OCI-LY3 (cell line): ENCODE results near the gene C7orf57.

ENCODE experiments used
- H2AFZ ChIP-seq: fragments of 200-600, 300-600 bp; shearing (Covaris generic); 2 replicates; pipeline ENCODE4 v1.6.0; 2014; ENCODE audit warnings: antibody characterized with exemption, low read depth, low read length
- H3K27ac ChIP-seq: fragments of 200-600, 300-600 bp; sonication (generic); 2 replicates; pipeline ENCODE4 v1.5.1; 2014; ENCODE audit warnings: mild to moderate bottlenecking, low read length, moderate library complexity, mixed read lengths
- H3K27me3 ChIP-seq: fragments of 200-600, 300-600 bp; sonication (generic); 2 replicates; pipeline ENCODE4 v1.6.1; 2014; ENCODE audit warnings: low read depth, low read length, mixed read lengths
- H3K36me3 ChIP-seq: fragments of 200-600, 300-600 bp; sonication (generic); replicated peaks from 2 replicates; pipeline ENCODE3; 2014; ENCODE audit warnings: low read depth, low read length, mixed read lengths
- H3K4me1 ChIP-seq: fragments of 300-600, 200-600 bp; sonication (generic); 2 replicates; pipeline ENCODE4 v1.6.1; 2014; ENCODE audit warnings: low read length, mixed read lengths
- H3K4me2 ChIP-seq: fragments of 200-600, 300-600 bp; sonication (generic); 2 replicates; pipeline ENCODE4 v1.6.1; 2014; ENCODE audit warnings: low read length, mixed read lengths
- H3K4me3 ChIP-seq: fragments of 300-600, 200-600 bp; sonication (generic); 2 replicates; pipeline ENCODE4 v1.5.1; 2014; ENCODE audit warnings: antibody characterized with exemption, mild to moderate bottlenecking, low read length, moderate library complexity
- H3K79me2 ChIP-seq: fragments of 300-600, 200-600 bp; shearing (Covaris generic); 2 replicates; pipeline ENCODE4 v1.6.1; 2014; ENCODE audit warnings: mild to moderate bottlenecking, low read length, mixed read lengths
- H3K9ac ChIP-seq: fragments of 300-600, 200-600 bp; shearing (Covaris generic); 2 replicates; pipeline ENCODE4 v1.6.0; 2014; ENCODE audit warnings: mild to moderate bottlenecking, low read length, moderate library complexity
- H3K9me3 ChIP-seq: fragments of 200-600, 300-600 bp; shearing (Covaris generic); 2 replicates; pipeline ENCODE4 v1.6.1; 2014; ENCODE audit warnings: low read length, mixed read lengths; ENCODE audit not compliant: insufficient read depth
- H4K20me1 ChIP-seq: fragments of 200-600, 300-600 bp; sonication (generic); 2 replicates; pipeline ENCODE4 v1.6.1; 2016; ENCODE audit warnings: low read length, mixed read lengths; ENCODE audit not compliant: insufficient read depth
- EZH2phosphoT487 ChIP-seq: fragments of 200-600 bp; shearing (Covaris generic); IDR thresholded peaks from 2 replicates; pipeline ENCODE4 v1.6.1; 2018; ENCODE audit warnings: antibody characterized with exemption, mixed run types, low read depth
- TF ChIP-seq, protein P1 (sequence below): fragments of 200-600, 300-600 bp; sonication (generic); IDR thresholded peaks from 2 replicates; pipeline ENCODE4 v1.5.1; 2014; ENCODE audit warnings: antibody characterized with exemption, low read length, low read depth

The C7orf57 gene

DNA sequence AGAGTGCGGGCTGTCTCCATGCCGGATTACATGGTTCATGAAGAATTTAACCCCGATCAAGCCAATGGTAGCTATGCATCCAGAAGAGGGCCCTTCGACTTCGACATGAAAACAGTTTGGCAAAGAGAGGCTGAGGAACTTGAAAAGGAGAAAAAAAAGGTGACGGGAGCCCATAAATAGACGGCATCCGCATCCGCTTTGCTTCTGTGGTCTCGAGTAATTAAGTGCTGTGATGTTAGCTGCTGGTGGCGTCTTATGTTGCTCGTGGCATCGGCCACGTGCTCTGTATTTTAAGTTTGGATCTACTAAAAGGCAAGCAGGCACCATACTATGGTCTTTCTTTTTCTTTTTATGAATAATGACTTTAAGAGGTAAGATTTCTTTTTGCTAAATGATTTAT is 11.1 kb downstream of the C7orf57 start:
- peaks cover 6% of the 10 kb centered on the region; the same call in 1 of the 2 replicates for H3K27me3 ChIP-seq
- no peaks in the 10 kb centered on the region for H3K36me3 ChIP-seq
- H3K9me3 ChIP-seq: no peaks in the 10 kb centered on the region
- no peak overlapping the region for H3K9ac ChIP-seq
- H3K79me2 ChIP-seq: no peaks in the 10 kb centered on the region
- no peak overlapping the region for H3K27ac ChIP-seq
- no peak overlapping the region for H3K4me3 ChIP-seq
- H2AFZ ChIP-seq: no peak overlapping the region
- no peaks in the 10 kb centered on the region for H4K20me1 ChIP-seq
- no peak overlapping the region for H3K4me2 ChIP-seq
- no peaks in the 10 kb centered on the region for H3K4me1 ChIP-seq
- TF ChIP-seq, protein P1, sequence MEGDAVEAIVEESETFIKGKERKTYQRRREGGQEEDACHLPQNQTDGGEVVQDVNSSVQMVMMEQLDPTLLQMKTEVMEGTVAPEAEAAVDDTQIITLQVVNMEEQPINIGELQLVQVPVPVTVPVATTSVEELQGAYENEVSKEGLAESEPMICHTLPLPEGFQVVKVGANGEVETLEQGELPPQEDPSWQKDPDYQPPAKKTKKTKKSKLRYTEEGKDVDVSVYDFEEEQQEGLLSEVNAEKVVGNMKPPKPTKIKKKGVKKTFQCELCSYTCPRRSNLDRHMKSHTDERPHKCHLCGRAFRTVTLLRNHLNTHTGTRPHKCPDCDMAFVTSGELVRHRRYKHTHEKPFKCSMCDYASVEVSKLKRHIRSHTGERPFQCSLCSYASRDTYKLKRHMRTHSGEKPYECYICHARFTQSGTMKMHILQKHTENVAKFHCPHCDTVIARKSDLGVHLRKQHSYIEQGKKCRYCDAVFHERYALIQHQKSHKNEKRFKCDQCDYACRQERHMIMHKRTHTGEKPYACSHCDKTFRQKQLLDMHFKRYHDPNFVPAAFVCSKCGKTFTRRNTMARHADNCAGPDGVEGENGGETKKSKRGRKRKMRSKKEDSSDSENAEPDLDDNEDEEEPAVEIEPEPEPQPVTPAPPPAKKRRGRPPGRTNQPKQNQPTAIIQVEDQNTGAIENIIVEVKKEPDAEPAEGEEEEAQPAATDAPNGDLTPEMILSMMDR: no peak
- TF ChIP-seq EZH2phosphoT487: no peak

DNA sequence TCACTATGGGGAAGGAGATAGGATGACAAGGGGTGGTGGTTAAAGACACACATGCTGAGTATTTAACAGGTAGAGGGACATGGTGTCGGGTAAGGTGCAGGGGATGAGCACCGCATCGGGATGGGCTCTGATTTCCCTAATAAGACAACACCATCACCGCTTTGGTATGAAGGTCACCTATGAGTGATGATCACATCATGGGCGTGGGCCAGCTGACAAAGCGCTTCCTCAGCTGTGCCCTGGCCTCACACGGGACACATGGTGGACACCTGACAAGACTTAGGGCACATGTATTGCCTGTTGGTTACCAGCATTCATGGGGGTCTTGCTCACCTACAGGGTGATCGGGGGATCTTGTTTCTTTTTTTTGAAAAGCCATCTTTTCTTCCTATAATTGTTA is 12.8 kb downstream of the C7orf57 start:
- TF ChIP-seq, protein P1: no peak
- TF ChIP-seq EZH2phosphoT487: no peak
- Histone ChIP-seq H2AFZ (no peak overlapping the region), H3K4me3 (no peak overlapping the region), H3K9ac (no peak overlapping the region), H3K27me3 (peaks cover 6% of the 10 kb centered on the region; the same call in 1 of the 2 replicates), H3K27ac (no peak overlapping the region), H3K4me1 (peaks cover 9% of the 10 kb centered on the region), H3K79me2 (no peaks in the 10 kb centered on the region), H3K36me3 (no peaks in the 10 kb centered on the region), H3K9me3 (no peaks in the 10 kb centered on the region), H3K4me2 (no peak overlapping the region), H4K20me1 (no peaks in the 10 kb centered on the region)

DNA sequence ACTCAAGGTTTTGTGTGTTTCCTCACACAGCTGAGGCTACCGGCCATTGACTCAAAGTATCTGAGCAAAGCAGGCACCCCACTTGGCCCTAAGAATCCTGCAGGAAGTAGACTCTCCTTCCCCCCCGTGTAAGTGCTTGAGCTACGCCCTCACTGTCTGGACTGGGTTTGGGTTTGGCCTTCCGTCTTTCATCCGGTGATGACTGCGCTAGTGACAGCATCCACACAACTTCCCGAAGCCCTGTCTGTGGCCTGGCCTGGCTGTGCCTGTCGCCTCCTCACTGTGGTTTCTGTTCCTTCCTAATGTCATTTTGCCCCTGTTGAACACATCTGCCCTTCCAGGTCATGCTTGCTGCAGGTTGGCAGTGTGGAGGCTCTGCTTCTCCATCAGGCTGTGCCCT is 14.5 kb downstream of the C7orf57 start:
- Histone ChIP-seq H3K9ac (no peak overlapping the region), H4K20me1 (no peaks in the 10 kb centered on the region), H3K36me3 (no peaks in the 10 kb centered on the region), H3K9me3 (no peaks in the 10 kb centered on the region), H3K4me3 (no peak overlapping the region), H3K4me2 (no peak overlapping the region), H2AFZ (no peak overlapping the region), H3K27ac (no peak overlapping the region), H3K79me2 (no peaks in the 10 kb centered on the region), H3K4me1 (peaks cover 12% of the 10 kb centered on the region), H3K27me3 (peaks cover 6% of the 10 kb centered on the region; the same call in 1 of the 2 replicates)
- TF ChIP-seq, protein P1: no peak
- TF ChIP-seq EZH2phosphoT487: no peak

- peak overlapping the region; percentile 58 for H2AFZ ChIP-seq
- no peak overlapping the region for H3K27ac ChIP-seq
- peak overlapping the region; percentile 46 for H3K4me2 ChIP-seq
- H4K20me1 ChIP-seq: no peaks in the 10 kb centered on the region
- peak overlapping the region; percentile 30 for H3K4me3 ChIP-seq
- H3K4me1 ChIP-seq: peaks cover 12% of the 10 kb centered on the region
- TF ChIP-seq, protein P1: no peak
- no peak for TF ChIP-seq EZH2phosphoT487
- no peaks in the 10 kb centered on the region; the same call in 1 of the 2 replicates for H3K27me3 ChIP-seq
- H3K79me2 ChIP-seq: no peaks in the 10 kb centered on the region
- no peaks in the 10 kb centered on the region for H3K36me3 ChIP-seq
- H3K9ac ChIP-seq: no peak overlapping the region
- peaks cover 3% of the 10 kb centered on the region; the same call in 1 of the 2 replicates for H3K9me3 ChIP-seq
Observed at GRCh38 chr7:48052748-48053147, 17.4 kb downstream of the C7orf57 start.
